ENCODE measurements around the gene SUGP2.

SUGP2 gene

DNA sequence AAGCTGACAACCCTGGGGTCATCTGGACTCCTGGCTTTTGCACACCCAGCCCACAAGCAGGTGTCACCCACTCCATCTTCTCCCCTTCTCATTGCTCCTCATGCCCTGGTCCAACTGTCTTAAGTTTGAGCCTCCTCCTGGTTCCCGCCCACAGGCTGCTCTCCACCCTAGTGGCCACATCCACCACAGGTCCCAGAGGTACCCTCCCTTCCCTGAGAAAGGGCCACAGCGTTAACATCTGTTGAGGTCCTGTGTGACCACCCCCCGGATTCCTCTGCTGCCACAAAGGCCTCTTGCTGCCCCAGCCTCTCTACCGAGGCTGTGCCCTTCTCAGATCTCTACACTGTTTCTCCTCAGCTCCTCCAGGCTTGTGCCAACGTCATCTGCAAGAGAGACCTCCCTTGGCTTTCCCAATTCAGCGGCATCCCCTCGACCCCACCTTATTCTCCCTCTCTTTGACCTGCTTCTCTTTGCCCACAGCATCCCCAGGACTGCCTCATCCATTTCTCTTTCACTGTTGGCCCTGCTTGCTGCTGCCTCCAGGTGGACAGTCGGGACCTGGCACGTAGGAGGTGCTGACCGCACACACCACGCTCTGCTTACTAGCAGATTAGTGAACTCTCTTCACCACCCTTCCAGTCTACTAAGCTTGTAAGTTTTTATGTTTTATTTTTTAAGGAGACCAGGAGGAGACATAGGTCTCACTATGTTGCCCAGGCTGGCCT, 33.3 kb downstream of the SUGP2 start:
- CTCF ChIA-PET, result interaction anchor here (0.7 to 1.1 kb wide), 3 partner anchors 13 to 26 kb away, joined by 3 to 7 read pairs (median 5); no protein-coding TSS in a partner anchor
- no peaks in the 10 kb centered on the region for H3K9me3 ChIP-seq (ENCODE audit: control extremely low read depth in 1 of 5, control insufficient read depth in 4 of 5, insufficient read depth in 2 of 5, low read depth in 1 of 5, low read length in 4 of 5)
- H3K27ac ChIP-seq (ENCODE audit: insufficient read depth in 1 of 2, low read depth in 1 of 2, low read length in 2 of 2, poor library complexity in 1 of 2, severe bottlenecking in 2 of 2), result no peak overlapping the region
- H3K36me3 ChIP-seq (ENCODE audit: control insufficient read depth in 4 of 4, insufficient read depth in 4 of 4, low read length in 3 of 4), result peaks cover 2 to 84% (median 52%) of the 10 kb centered on the region in 4 experiments
- POLR2A ChIA-PET, result interaction anchor here (0.6 kb wide), 1 partner anchor 289 kb away, joined by 3 read pairs; no protein-coding TSS in a partner anchor
- H3K4me3 ChIP-seq (ENCODE audit: control insufficient read depth in 1 of 7, extremely low read depth in 1 of 7, insufficient read depth in 4 of 7, low read depth in 2 of 7, low read length in 6 of 7), result no peak overlapping the region
- 98% methylated on average over 8 of the region's 11 CpGs for WGBS (ENCODE audit: insufficient coverage)
- no peaks in the 10 kb centered on the region for H3K27me3 ChIP-seq (replicated peaks in 2 of 5; ENCODE audit: control insufficient read depth in 4 of 5, insufficient read depth in 5 of 5, low read length in 4 of 5)
- H3K4me1 ChIP-seq (ENCODE audit: control extremely low read depth in 1 of 4, control insufficient read depth in 4 of 4, insufficient read depth in 4 of 4, low read length in 3 of 4), result peaks cover 0 to 19% (median 17%) of the 10 kb centered on the region in 4 experiments
- peak; percentile 7 to 17 (median 13) for DNase-seq

DNA sequence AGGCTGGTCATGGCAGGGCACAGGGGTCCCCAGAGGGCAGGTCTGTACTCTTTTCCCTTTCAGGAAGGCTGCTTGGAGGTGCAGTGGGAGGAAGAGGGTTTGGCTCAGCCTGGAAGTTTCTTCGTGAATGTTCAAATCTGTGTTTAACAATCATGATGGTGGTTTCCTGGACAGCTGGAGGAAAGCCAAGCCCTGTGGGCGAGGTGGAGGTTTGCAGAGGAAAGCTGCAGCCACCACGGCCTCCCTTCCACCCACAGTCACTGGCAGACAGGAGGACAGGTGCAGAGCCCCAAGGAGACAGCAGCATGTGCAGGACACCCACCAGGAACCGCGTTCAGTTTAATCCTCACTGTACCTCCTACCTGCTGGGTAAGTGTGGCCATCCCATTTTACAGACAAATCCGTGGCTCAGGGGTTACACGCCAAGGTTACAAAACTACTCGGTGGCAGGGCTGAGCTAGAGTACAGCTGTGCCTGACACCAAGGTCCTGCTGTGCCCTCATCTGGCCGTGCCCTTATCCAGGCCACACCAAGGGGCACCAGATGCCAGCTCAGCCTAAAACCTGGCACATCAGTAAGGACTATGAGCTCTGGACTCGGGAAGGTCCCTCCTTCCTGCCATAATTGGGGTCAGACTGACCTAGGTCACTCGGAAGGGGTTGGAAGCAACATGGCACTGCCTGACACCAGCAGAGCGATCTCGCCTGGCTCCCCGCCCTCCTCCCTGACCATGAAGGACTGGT, 34.1 kb downstream of the SUGP2 start:
- H3K36me3 ChIP-seq (ENCODE audit: control insufficient read depth in 4 of 4, insufficient read depth in 4 of 4, low read length in 3 of 4), result peaks cover 3 to 84% (median 52%) of the 10 kb centered on the region in 4 experiments
- CTCF ChIA-PET, result interaction anchor here (1.1 kb wide), 1 partner anchor 12 kb away, joined by 7 read pairs; no protein-coding TSS in a partner anchor
- WGBS (ENCODE audit: insufficient coverage), result 34% methylated on average over 14 of the region's 14 CpGs
- H3K9me3 ChIP-seq (ENCODE audit: control extremely low read depth in 1 of 5, control insufficient read depth in 4 of 5, insufficient read depth in 2 of 5, low read depth in 1 of 5, low read length in 4 of 5), result no peaks in the 10 kb centered on the region
- H3K4me1 ChIP-seq (ENCODE audit: control extremely low read depth in 1 of 4, control insufficient read depth in 4 of 4, insufficient read depth in 4 of 4, low read length in 3 of 4), result peaks cover 0 to 19% (median 17%) of the 10 kb centered on the region in 4 experiments
- H3K27ac ChIP-seq (ENCODE audit: insufficient read depth in 1 of 2, low read depth in 1 of 2, low read length in 2 of 2, poor library complexity in 1 of 2, severe bottlenecking in 2 of 2), result no peak overlapping the region
- H3K4me3 ChIP-seq (ENCODE audit: control insufficient read depth in 1 of 7, extremely low read depth in 1 of 7, insufficient read depth in 4 of 7, low read depth in 2 of 7, low read length in 6 of 7), result no peak overlapping the region
- POLR2A ChIA-PET, result no interaction called here
- no peaks in the 10 kb centered on the region for H3K27me3 ChIP-seq (replicated peaks in 2 of 5; ENCODE audit: control insufficient read depth in 4 of 5, insufficient read depth in 5 of 5, low read length in 4 of 5)
- DNase-seq, result peak; percentile 39 to 75 (median 72)

DNA sequence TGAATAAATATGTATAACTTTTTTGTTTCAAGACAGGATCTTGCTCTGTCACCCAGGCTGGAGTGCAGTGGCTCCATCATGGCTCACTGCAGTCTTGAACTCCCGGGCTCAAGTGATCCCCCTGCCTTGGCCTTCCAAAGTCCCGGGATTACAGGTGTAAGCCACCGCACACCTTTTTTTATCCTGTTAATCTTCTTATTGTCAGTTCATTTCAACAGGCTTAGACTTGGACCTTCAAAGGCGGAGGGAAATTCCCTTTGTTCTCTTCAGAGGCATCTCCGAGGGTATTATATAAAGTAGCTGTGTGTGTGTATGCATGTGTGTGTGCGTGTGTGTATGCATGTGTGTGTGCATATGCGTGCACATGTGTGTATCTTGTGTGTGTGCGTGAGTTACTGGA, 35.0 kb downstream of the SUGP2 start:
- DNase-seq, result no peak
- peaks cover 0 to 19% (median 17%) of the 10 kb centered on the region in 4 experiments for H3K4me1 ChIP-seq (ENCODE audit: control extremely low read depth in 1 of 4, control insufficient read depth in 4 of 4, insufficient read depth in 4 of 4, low read length in 3 of 4)
- H3K27me3 ChIP-seq (replicated peaks in 2 of 5; ENCODE audit: control insufficient read depth in 4 of 5, insufficient read depth in 5 of 5, low read length in 4 of 5), result no peaks in the 10 kb centered on the region
- ChIA-PET POLR2A (no interaction called here), CTCF (interaction anchor here (1.4 kb wide), 1 partner anchor 12 kb away, joined by 3 read pairs; no protein-coding TSS in a partner anchor)
- 96% methylated on average over 5 of the region's 8 CpGs for WGBS (ENCODE audit: insufficient coverage)
- H3K4me3 ChIP-seq (ENCODE audit: control insufficient read depth in 1 of 7, extremely low read depth in 1 of 7, insufficient read depth in 4 of 7, low read depth in 2 of 7, low read length in 6 of 7), result no peak overlapping the region
- H3K27ac ChIP-seq (ENCODE audit: insufficient read depth in 1 of 2, low read depth in 1 of 2, low read length in 2 of 2, poor library complexity in 1 of 2, severe bottlenecking in 2 of 2), result no peak overlapping the region
- H3K9me3 ChIP-seq (ENCODE audit: control extremely low read depth in 1 of 5, control insufficient read depth in 4 of 5, insufficient read depth in 2 of 5, low read depth in 1 of 5, low read length in 4 of 5), result no peaks in the 10 kb centered on the region
- H3K36me3 ChIP-seq (ENCODE audit: control insufficient read depth in 4 of 4, insufficient read depth in 4 of 4, low read length in 3 of 4), result peaks cover 4 to 84% (median 50%) of the 10 kb centered on the region in 4 experiments

DNA sequence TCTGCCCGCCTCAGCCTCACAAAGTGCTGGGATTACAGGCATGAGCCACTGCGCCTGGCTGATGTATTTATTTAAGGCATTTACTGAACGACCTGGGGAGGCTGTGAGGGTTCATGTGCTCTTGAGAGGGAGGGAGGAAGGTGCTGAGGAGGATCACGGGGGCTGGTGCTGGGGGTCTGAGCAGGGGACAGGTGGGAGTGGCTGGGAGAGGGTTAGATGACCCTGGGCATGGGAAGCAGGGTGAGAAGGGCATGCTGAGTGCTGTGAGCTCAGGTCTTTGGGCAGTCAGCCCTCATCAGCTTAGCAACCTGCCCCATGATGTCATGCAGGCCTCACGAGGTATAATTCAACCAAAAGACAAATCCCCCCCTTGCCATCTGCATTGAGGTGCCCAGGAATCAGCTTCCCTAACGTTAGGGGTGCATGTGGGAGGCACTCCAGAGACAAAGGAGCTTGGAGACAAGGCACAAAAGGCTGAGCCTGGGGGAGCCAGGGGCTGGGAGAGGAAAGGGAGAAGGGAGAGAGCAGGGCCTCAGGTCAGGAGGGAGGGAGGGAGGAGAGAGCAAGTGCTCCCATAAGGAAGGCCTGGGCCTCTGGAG, 36.4 kb downstream of the SUGP2 start:
- Histone ChIP-seq H3K4me1 (ENCODE audit: control extremely low read depth in 1 of 4, control insufficient read depth in 4 of 4, insufficient read depth in 4 of 4, low read length in 3 of 4) (peaks cover 0 to 19% (median 17%) of the 10 kb centered on the region in 4 experiments), H3K27me3 (replicated peaks in 2 of 5; ENCODE audit: control insufficient read depth in 4 of 5, insufficient read depth in 5 of 5, low read length in 4 of 5) (no peaks in the 10 kb centered on the region), H3K36me3 (ENCODE audit: control insufficient read depth in 4 of 4, insufficient read depth in 4 of 4, low read length in 3 of 4) (peaks cover 7 to 84% (median 51%) of the 10 kb centered on the region in 4 experiments), H3K4me3 (ENCODE audit: control insufficient read depth in 1 of 7, extremely low read depth in 1 of 7, insufficient read depth in 4 of 7, low read depth in 2 of 7, low read length in 6 of 7) (no peak overlapping the region), H3K9me3 (ENCODE audit: control extremely low read depth in 1 of 5, control insufficient read depth in 4 of 5, insufficient read depth in 2 of 5, low read depth in 1 of 5, low read length in 4 of 5) (no peaks in the 10 kb centered on the region), H3K27ac (ENCODE audit: insufficient read depth in 1 of 2, low read depth in 1 of 2, low read length in 2 of 2, poor library complexity in 1 of 2, severe bottlenecking in 2 of 2) (no peak overlapping the region)
- ChIA-PET CTCF (interaction anchor here (1.4 to 1.5 kb wide), 2 partner anchors 10 to 12 kb away, joined by 3 read pairs; no protein-coding TSS in a partner anchor), POLR2A (no interaction called here)
- WGBS (ENCODE audit: insufficient coverage), result 100% methylated on average over 4 of the region's 6 CpGs
- no peak for DNase-seq

DNA sequence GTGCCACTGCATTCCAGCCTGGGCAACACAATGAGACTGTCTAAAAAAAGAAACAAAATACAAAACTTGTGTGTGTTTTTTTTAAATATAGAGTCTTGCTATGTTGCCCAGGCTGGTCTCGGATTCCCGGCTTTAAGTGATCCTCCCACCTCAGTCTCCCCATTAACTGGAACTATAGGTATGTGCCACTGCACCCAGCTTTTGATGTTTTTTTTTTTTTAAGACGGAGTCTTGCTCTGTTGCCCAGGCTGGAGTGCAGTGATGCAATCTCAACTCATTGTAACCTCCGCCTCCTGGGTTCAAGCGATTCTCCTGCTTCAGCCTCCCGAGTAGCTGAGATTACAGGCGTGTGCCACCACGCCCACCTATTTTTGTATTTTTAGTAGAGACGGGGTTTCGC, 37.0 kb downstream of the SUGP2 start:
- peaks cover 7 to 84% (median 50%) of the 10 kb centered on the region in 4 experiments for H3K36me3 ChIP-seq (ENCODE audit: control insufficient read depth in 4 of 4, insufficient read depth in 4 of 4, low read length in 3 of 4)
- CTCF ChIA-PET, result interaction anchor here (1.5 to 1.6 kb wide), 2 partner anchors 10 to 12 kb away, joined by 3 to 9 read pairs; no protein-coding TSS in a partner anchor
- no peak overlapping the region for H3K27ac ChIP-seq (ENCODE audit: insufficient read depth in 1 of 2, low read depth in 1 of 2, low read length in 2 of 2, poor library complexity in 1 of 2, severe bottlenecking in 2 of 2)
- POLR2A ChIA-PET, result no interaction called here
- peaks cover 0 to 19% (median 17%) of the 10 kb centered on the region in 4 experiments for H3K4me1 ChIP-seq (ENCODE audit: control extremely low read depth in 1 of 4, control insufficient read depth in 4 of 4, insufficient read depth in 4 of 4, low read length in 3 of 4)
- no peaks in the 10 kb centered on the region for H3K9me3 ChIP-seq (ENCODE audit: control extremely low read depth in 1 of 5, control insufficient read depth in 4 of 5, insufficient read depth in 2 of 5, low read depth in 1 of 5, low read length in 4 of 5)
- no peaks in the 10 kb centered on the region for H3K27me3 ChIP-seq (replicated peaks in 2 of 5; ENCODE audit: control insufficient read depth in 4 of 5, insufficient read depth in 5 of 5, low read length in 4 of 5)
- DNase-seq, result no peak
- H3K4me3 ChIP-seq (ENCODE audit: control insufficient read depth in 1 of 7, extremely low read depth in 1 of 7, insufficient read depth in 4 of 7, low read depth in 2 of 7, low read length in 6 of 7), result no peak overlapping the region
- WGBS (ENCODE audit: insufficient coverage), result 96% methylated on average over 10 of the region's 10 CpGs

DNA sequence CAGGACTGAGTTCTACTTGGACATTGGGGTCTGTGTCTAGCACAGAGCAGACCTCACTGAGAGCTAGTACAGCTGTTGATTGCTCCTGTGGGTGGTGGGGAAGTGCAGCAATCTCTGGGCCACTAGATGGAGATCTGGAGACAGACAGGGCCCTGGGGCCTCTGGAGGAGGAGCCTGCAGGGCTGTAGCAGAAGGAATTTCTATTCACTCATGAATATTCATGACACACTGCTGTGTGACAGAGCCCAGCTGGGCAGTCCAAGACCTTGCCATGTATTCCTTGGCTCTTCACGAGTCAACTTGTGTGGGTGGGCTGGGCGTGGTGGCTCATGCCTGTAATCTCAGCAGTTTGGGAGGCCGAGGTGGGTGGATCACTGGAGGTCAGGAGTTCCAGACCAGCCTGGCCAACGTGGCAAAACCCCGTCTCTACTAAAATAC, 37.5 kb downstream of the SUGP2 start:
- Histone ChIP-seq H3K4me3 (ENCODE audit: control insufficient read depth in 1 of 7, extremely low read depth in 1 of 7, insufficient read depth in 4 of 7, low read depth in 2 of 7, low read length in 6 of 7) (no peak overlapping the region), H3K27ac (ENCODE audit: insufficient read depth in 1 of 2, low read depth in 1 of 2, low read length in 2 of 2, poor library complexity in 1 of 2, severe bottlenecking in 2 of 2) (no peak overlapping the region), H3K9me3 (ENCODE audit: control extremely low read depth in 1 of 5, control insufficient read depth in 4 of 5, insufficient read depth in 2 of 5, low read depth in 1 of 5, low read length in 4 of 5) (no peaks in the 10 kb centered on the region), H3K4me1 (ENCODE audit: control extremely low read depth in 1 of 4, control insufficient read depth in 4 of 4, insufficient read depth in 4 of 4, low read length in 3 of 4) (peaks cover 0 to 19% (median 17%) of the 10 kb centered on the region in 4 experiments), H3K36me3 (ENCODE audit: control insufficient read depth in 4 of 4, insufficient read depth in 4 of 4, low read length in 3 of 4) (peaks cover 7 to 86% (median 51%) of the 10 kb centered on the region in 4 experiments), H3K27me3 (replicated peaks in 2 of 5; ENCODE audit: control insufficient read depth in 4 of 5, insufficient read depth in 5 of 5, low read length in 4 of 5) (no peaks in the 10 kb centered on the region)
- DNase-seq, result peak; percentile 42 to 64 (median 61)
- WGBS (ENCODE audit: insufficient coverage), result 93% methylated on average over 5 of the region's 5 CpGs
- POLR2A ChIA-PET, result no interaction called here
- CTCF ChIA-PET, result interaction anchor here (1.5 to 1.6 kb wide), 2 partner anchors 9 to 11 kb away, joined by 3 to 9 read pairs; no protein-coding TSS in a partner anchor

All from common myeloid progenitor, CD34-positive (primary cell).